Endodermal cell (in vitro differentiated cells): ENCODE data around the gene ADAMTS17. TPM values are rescaled to one million over a fixed set of nuclear protein-coding genes. Genes with fewer than 3 reads are reported as not detected.
"Not testable (repeated sequence)": the region's sequence is repeated elsewhere in the genome, so short reads cannot be mapped to it uniquely, and the experiment has no call there.

Experiments used
- DNase-seq: peaks from one replicate; pipeline ENCODE4 v3.0.0-alpha.2; 2017
- H3K27ac ChIP-seq: 2 replicates; pipeline ENCODE4 v1.5.1; 2013; ENCODE audit warnings: mild to moderate bottlenecking, low read depth, low read length, moderate library complexity
- H3K27me3 ChIP-seq: 2 replicates; pipeline ENCODE4 v1.6.1; 2013; ENCODE audit warnings: mild to moderate bottlenecking, low read length, moderate library complexity; ENCODE audit not compliant: insufficient read depth, control insufficient read depth, poor library complexity, severe bottlenecking
- H3K36me3 ChIP-seq: 2 replicates; pipeline ENCODE4 v1.7.0; 2013; ENCODE audit warnings: mild to moderate bottlenecking, low read length, moderate library complexity; ENCODE audit not compliant: control insufficient read depth, insufficient read depth
- H3K4me1 ChIP-seq: one replicate; pipeline ENCODE4 v1.7.0; 2013; ENCODE audit warnings: low read length; ENCODE audit not compliant: control insufficient read depth, insufficient read depth
- H3K4me3 ChIP-seq: 2 replicates; pipeline ENCODE4 v1.5.1; 2013; ENCODE audit warnings: mild to moderate bottlenecking, low read length, moderate library complexity
- H3K9ac ChIP-seq: 2 replicates; pipeline ENCODE4 v1.6.1; 2013; ENCODE audit warnings: mild to moderate bottlenecking, low read length, moderate library complexity; ENCODE audit not compliant: poor library complexity, severe bottlenecking; ENCODE audit errors: extremely low read depth
- H3K9me3 ChIP-seq: 2 replicates; pipeline ENCODE4 v1.6.1; 2013; ENCODE audit warnings: mild to moderate bottlenecking, low read length, moderate library complexity; ENCODE audit not compliant: control insufficient read depth
- H3K27ac Mint-ChIP-seq: 2 replicates; pipeline ENCODE4 v1.8.0; 2020; ENCODE audit warnings: mixed read lengths
- H3K27me3 Mint-ChIP-seq: 2 replicates; pipeline ENCODE4 v1.8.0; 2021; ENCODE audit warnings: mild to moderate bottlenecking, mixed read lengths; ENCODE audit not compliant: insufficient read depth
- H3K36me3 Mint-ChIP-seq: 2 replicates; pipeline ENCODE4 v1.8.0; 2020; ENCODE audit warnings: low read depth, mixed read lengths
- H3K4me1 Mint-ChIP-seq: 2 replicates; pipeline ENCODE4 v1.8.0; 2020; ENCODE audit warnings: mixed read lengths
- H3K4me3 Mint-ChIP-seq: 2 replicates; pipeline ENCODE4 v1.8.0; 2020; ENCODE audit warnings: mild to moderate bottlenecking, moderate library complexity, mixed read lengths
- H3K9me3 Mint-ChIP-seq: 2 replicates; pipeline ENCODE4 v1.8.0; 2020; ENCODE audit warnings: mild to moderate bottlenecking, mixed read lengths
- WGBS, 2 experiments: methylation state at CpG; one replicate each; pipeline versions ENCODE4 v1.1.5 to v1.1.7; 2013; ENCODE audit warnings: missing lambda C conversion rate in 2 of 2, mixed read lengths in 1 of 2; ENCODE audit not compliant: insufficient coverage in 1 of 2, insufficient read length in 1 of 2; 5-methylcytosine and 5-hydroxymethylcytosine counted together
- total RNA-seq, 2 donors: library from RNA; stranded (reverse); fragmentation: NEBNext Ultra II Directional in 1 of 2; extraction: Animal tissue kit (Norgen Biotek cat#: 25700) in 1 of 2; gene quantifications; 2 replicates in 1 of 2; 3 replicates in 1 of 2; pipeline ENCODE4 v1.2.1, GENCODE V29; 2021
- TF ChIP-seq, protein P1 (sequence below): fragments of 200-600 bp; sonication (generic); conservative IDR thresholded peaks from 2 replicates; pipeline ENCODE4 v1.5.0; 2021; ENCODE audit warnings: antibody characterized with exemption, mild to moderate bottlenecking

Gene ADAMTS17
- total RNA-seq, 2 donors from 2014 or later, result 0.82 to 2.3 TPM

GRCh38 chr15:100075229-100075628, 266.5 kb downstream of the ADAMTS17 start:
- TF ChIP-seq, protein P1, sequence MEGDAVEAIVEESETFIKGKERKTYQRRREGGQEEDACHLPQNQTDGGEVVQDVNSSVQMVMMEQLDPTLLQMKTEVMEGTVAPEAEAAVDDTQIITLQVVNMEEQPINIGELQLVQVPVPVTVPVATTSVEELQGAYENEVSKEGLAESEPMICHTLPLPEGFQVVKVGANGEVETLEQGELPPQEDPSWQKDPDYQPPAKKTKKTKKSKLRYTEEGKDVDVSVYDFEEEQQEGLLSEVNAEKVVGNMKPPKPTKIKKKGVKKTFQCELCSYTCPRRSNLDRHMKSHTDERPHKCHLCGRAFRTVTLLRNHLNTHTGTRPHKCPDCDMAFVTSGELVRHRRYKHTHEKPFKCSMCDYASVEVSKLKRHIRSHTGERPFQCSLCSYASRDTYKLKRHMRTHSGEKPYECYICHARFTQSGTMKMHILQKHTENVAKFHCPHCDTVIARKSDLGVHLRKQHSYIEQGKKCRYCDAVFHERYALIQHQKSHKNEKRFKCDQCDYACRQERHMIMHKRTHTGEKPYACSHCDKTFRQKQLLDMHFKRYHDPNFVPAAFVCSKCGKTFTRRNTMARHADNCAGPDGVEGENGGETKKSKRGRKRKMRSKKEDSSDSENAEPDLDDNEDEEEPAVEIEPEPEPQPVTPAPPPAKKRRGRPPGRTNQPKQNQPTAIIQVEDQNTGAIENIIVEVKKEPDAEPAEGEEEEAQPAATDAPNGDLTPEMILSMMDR, result no peak
- Histone ChIP-seq H3K27ac (no peak overlapping the region), H3K4me3 (no peak overlapping the region), H3K9ac (no peak overlapping the region), H3K4me1 (no peaks in the 10 kb centered on the region), H3K36me3 (no peaks in the 10 kb centered on the region), H3K9me3 (no peaks in the 10 kb centered on the region), H3K27me3 (no peaks in the 10 kb centered on the region)
- peaks cover 3% of the 10 kb centered on the region for H3K27me3 Mint-ChIP-seq
- DNase-seq, result no peak
- 89 to 100% methylated on average over 1 of the region's 1 CpG for WGBS, 2 experiments
- no peaks in the 10 kb centered on the region for H3K9me3 Mint-ChIP-seq
- no peaks in the 10 kb centered on the region for H3K4me1 Mint-ChIP-seq
- H3K27ac Mint-ChIP-seq, result no peak overlapping the region
- no peaks in the 10 kb centered on the region for H3K36me3 Mint-ChIP-seq
- H3K4me3 Mint-ChIP-seq, result no peak overlapping the region

DNA sequence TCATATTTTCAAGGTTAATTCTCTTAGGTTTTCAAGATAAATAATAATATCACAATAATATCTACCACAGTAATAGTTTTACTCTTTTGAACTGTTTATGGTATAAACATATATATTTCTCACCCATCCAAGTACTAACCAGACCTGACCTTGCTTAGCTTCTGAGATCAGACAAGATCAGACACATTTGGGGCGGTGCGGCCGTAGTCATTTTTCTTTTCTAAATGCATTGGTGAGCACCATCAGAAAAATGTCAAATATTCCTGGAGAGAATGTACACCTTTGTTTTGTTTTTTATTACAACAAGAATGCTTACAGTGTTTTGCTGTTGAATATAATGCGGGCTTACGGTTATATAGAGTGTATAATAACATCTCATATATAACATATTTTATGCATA, 267.8 kb downstream of the ADAMTS17 start:
- H3K4me1 Mint-ChIP-seq, result no peaks in the 10 kb centered on the region

DNA sequence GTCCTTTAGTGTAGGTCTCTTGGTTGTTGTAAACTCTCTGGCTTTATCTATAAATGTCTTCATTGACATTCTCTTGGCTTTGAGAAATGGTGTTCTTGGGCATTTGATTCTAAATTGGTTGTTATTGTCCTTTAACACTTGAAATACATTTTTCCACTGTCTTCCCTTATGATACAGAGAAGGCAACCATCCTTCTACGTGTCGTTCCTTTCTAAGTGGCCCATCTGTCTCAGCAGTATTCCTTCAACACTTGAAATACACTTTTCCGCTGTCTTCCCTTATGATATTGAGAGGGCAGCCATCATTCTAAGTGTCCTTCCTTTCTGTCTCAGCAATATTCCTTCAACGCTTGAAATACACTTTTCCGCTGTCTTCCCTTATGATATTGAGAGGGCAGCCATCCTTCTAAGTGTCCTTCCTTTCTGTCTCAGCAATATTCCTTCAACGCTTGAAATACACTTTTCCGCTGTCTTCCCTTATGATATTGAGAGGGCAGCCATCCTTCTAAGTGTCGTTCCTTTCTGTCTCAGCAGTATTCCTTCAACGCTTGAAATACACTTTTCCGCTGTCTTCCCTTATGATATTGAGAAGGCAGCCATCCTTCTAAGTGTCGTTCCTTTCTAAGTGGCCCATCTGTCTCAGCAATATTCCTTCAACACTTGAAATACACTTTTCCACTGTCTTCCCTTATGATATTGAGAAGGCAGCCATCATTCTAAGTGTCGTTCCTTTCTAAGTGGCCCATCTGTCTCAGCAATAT, 275.1 kb downstream of the ADAMTS17 start:
- not testable (repeated sequence) for DNase-seq, H3K36me3 Mint-ChIP-seq, H3K9me3 ChIP-seq, H3K27ac Mint-ChIP-seq, H3K27me3 ChIP-seq, H3K27ac ChIP-seq, H3K36me3 ChIP-seq, H3K4me1 ChIP-seq, H3K9ac ChIP-seq, H3K4me1 Mint-ChIP-seq, H3K4me3 ChIP-seq, H3K4me3 Mint-ChIP-seq, H3K27me3 Mint-ChIP-seq
- peaks cover 28% of the 10 kb centered on the region for H3K9me3 Mint-ChIP-seq
- 85 to 89% methylated on average over 6 to 12 of the region's 12 CpGs for WGBS, 2 experiments

More for the DNA sequence above, 267.8 kb downstream of the ADAMTS17 start:
- no peak overlapping the region for H3K9ac ChIP-seq
- H3K27me3 ChIP-seq, result no peaks in the 10 kb centered on the region
- no peak overlapping the region for H3K27ac Mint-ChIP-seq
- no peaks in the 10 kb centered on the region for H3K27me3 Mint-ChIP-seq
- no peaks in the 10 kb centered on the region for H3K36me3 ChIP-seq
- no peak overlapping the region for H3K27ac ChIP-seq
- H3K9me3 ChIP-seq, result no peaks in the 10 kb centered on the region
- no peaks in the 10 kb centered on the region for H3K4me1 ChIP-seq
- no peaks in the 10 kb centered on the region for H3K36me3 Mint-ChIP-seq
- no peak for DNase-seq
- TF ChIP-seq, protein P1, result no peak
- H3K9me3 Mint-ChIP-seq, result peaks cover 3% of the 10 kb centered on the region
- H3K4me3 Mint-ChIP-seq, result no peak overlapping the region
- WGBS, 2 experiments, result 94 to 99% methylated on average over 3 of the region's 5 CpGs
- no peak overlapping the region for H3K4me3 ChIP-seq
